Esophagus muscularis mucosa (tissue), 3 donors: ENCODE measurements around the gene PSMA8.
"Not testable (repeated sequence)": the region's sequence is repeated elsewhere in the genome, so short reads cannot be mapped to it uniquely, and the experiment has no call there.

Experiments
- POLR2A ChIP-seq: fragments of 450-650 bp; IDR thresholded peaks from one replicate; pipeline ENCODE4 v1.6.1; 2017; ENCODE audit warnings: antibody characterized with exemption, moderate library complexity, mild to moderate bottlenecking, low read depth
- TF ChIP-seq, protein P1 (sequence below), 3 experiments: fragments of 200-600 bp in 2 of 3; fragments of 450-650 bp in 1 of 3; sonication (generic) in 2 of 3; IDR thresholded peaks; one replicate each; pipeline ENCODE4 v1.5.1; 2017 to 2019; ENCODE audit warnings: antibody characterized with exemption in 3 of 3, mild to moderate bottlenecking in 2 of 3, moderate library complexity in 1 of 3

- TF ChIP-seq, protein P1, sequence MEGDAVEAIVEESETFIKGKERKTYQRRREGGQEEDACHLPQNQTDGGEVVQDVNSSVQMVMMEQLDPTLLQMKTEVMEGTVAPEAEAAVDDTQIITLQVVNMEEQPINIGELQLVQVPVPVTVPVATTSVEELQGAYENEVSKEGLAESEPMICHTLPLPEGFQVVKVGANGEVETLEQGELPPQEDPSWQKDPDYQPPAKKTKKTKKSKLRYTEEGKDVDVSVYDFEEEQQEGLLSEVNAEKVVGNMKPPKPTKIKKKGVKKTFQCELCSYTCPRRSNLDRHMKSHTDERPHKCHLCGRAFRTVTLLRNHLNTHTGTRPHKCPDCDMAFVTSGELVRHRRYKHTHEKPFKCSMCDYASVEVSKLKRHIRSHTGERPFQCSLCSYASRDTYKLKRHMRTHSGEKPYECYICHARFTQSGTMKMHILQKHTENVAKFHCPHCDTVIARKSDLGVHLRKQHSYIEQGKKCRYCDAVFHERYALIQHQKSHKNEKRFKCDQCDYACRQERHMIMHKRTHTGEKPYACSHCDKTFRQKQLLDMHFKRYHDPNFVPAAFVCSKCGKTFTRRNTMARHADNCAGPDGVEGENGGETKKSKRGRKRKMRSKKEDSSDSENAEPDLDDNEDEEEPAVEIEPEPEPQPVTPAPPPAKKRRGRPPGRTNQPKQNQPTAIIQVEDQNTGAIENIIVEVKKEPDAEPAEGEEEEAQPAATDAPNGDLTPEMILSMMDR (IDR thresholded peaks at IDR 0.05), result not testable (repeated sequence)
- not testable (repeated sequence) for TF ChIP-seq POLR2A
These were observed 5.5 kb upstream of the PSMA8 start for GRCh38 chr18:26128192-26128591.
